RWPE2 (cell line): Measurements from ENCODE around the gene HIVEP3.

Source experiments
- ATAC-seq: fragments of 200-7000 bp; cut with Tn5 transposase; 3 replicates; pipeline ENCODE4 v1.9.1; 2021; ENCODE audit warnings: low read depth
- DNase-seq: peaks from one replicate; pipeline ENCODE4 v3.0.0-alpha.2; 2020; ENCODE audit warnings: low spot score
- H3K27ac ChIP-seq: fragments of 450-650 bp; 2 replicates; pipeline ENCODE4 v1.5.1; 2017; ENCODE audit warnings: mild to moderate bottlenecking; ENCODE audit not compliant: poor library complexity, severe bottlenecking
- H3K27me3 ChIP-seq: fragments of 250-450 bp; sonication (Bioruptor Pico); 2 replicates; pipeline ENCODE4 v1.5.1; 2021; ENCODE audit warnings: mild to moderate bottlenecking, moderate library complexity; ENCODE audit not compliant: insufficient read depth, poor library complexity, severe bottlenecking
- H3K36me3 ChIP-seq: fragments of 250-450 bp; sonication (Bioruptor Pico); 2 replicates; pipeline ENCODE4 v1.5.1; 2020; ENCODE audit warnings: low read depth, mild to moderate bottlenecking, moderate library complexity
- H3K4me1 ChIP-seq: fragments of 250-450 bp; sonication (Bioruptor Pico); 2 replicates; pipeline ENCODE4 v1.5.1; 2021; ENCODE audit warnings: mild to moderate bottlenecking, moderate library complexity; ENCODE audit not compliant: insufficient read depth, poor library complexity, severe bottlenecking
- H3K4me3 ChIP-seq: fragments of 250-450 bp; sonication (Bioruptor Pico); 2 replicates; pipeline ENCODE4 v1.5.1; 2021; ENCODE audit warnings: mild to moderate bottlenecking, moderate library complexity; ENCODE audit not compliant: severe bottlenecking
- H3K9me3 ChIP-seq: fragments of 250-450 bp; sonication (Bioruptor Pico); 2 replicates; pipeline ENCODE4 v1.5.1; 2021; ENCODE audit warnings: mild to moderate bottlenecking, moderate library complexity; ENCODE audit not compliant: severe bottlenecking
- TF ChIP-seq, protein P1 (sequence below): fragments of 450-650 bp; IDR thresholded peaks from one replicate; pipeline ENCODE4 v1.5.1; 2017; ENCODE audit warnings: mild to moderate bottlenecking, moderate library complexity; ENCODE audit not compliant: poor library complexity, severe bottlenecking

The HIVEP3 gene

DNA sequence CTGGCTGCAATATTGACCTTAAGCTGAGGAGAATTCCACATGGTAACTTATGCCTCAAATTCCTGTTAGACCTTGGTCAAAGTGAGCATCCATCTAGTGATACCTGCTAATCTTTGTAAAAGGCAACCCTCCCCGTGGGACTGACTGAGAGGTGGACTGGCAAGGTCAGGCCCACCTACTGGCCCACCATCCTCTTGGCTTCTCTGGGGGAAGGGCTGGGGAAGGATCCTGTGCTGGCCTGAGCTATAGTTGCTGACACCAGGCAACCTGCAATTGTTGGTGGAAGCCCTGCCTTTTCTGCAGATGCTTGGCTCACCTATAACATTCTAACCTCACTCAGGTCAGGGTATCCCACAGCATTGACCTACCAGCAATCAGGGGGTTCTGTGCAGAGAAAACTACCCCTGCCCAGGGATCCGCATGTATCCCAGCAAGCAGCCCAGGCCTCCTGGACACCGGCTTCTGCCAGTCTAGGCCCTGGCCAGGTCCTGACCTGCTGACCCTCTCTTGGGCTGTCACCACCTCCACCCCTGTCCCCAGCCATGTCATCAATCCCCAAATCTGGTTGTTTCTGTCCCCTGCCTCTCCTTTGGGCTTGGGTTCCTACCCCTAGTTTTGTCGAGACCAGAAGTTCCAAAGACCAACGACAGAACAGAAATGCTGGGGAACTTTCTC is 326.1 kb downstream of the HIVEP3 start:
- ATAC-seq (no peak), DNase-seq (no peak)
- H3K4me3 ChIP-seq = no peak overlapping the region
- H3K4me1 ChIP-seq = no peaks in the 10 kb centered on the region
- no peaks in the 10 kb centered on the region for H3K36me3 ChIP-seq
- TF ChIP-seq, protein P1, sequence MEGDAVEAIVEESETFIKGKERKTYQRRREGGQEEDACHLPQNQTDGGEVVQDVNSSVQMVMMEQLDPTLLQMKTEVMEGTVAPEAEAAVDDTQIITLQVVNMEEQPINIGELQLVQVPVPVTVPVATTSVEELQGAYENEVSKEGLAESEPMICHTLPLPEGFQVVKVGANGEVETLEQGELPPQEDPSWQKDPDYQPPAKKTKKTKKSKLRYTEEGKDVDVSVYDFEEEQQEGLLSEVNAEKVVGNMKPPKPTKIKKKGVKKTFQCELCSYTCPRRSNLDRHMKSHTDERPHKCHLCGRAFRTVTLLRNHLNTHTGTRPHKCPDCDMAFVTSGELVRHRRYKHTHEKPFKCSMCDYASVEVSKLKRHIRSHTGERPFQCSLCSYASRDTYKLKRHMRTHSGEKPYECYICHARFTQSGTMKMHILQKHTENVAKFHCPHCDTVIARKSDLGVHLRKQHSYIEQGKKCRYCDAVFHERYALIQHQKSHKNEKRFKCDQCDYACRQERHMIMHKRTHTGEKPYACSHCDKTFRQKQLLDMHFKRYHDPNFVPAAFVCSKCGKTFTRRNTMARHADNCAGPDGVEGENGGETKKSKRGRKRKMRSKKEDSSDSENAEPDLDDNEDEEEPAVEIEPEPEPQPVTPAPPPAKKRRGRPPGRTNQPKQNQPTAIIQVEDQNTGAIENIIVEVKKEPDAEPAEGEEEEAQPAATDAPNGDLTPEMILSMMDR = no peak
- no peaks in the 10 kb centered on the region for H3K9me3 ChIP-seq
- no peak overlapping the region for H3K27ac ChIP-seq
- no peaks in the 10 kb centered on the region for H3K27me3 ChIP-seq

DNA sequence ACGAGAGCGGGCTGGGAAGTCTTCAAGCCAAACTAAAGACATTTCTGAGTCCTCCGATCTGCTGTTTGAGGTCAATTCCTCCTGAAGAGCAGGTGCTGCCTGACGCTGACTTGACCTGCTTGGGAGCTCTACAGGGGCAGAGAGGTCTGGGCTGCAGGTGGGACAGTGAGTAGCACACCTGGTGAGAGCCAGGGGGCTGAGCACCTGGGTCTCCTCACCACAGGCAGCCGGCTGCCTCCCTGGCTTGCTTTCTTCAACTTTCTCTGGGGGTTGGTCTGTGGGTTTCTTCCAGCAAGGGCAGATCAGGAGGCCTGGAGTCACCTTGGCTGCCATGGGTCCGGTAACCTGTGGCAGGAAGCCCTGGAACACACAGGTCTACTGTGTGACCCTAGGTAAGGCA is 326.8 kb downstream of the HIVEP3 start:
- TF ChIP-seq, protein P1 = no peak
- DNase-seq (no peak), ATAC-seq (no peak)
- no peaks in the 10 kb centered on the region for H3K9me3 ChIP-seq
- no peak overlapping the region for H3K4me3 ChIP-seq
- H3K36me3 ChIP-seq = no peaks in the 10 kb centered on the region
- no peaks in the 10 kb centered on the region for H3K27me3 ChIP-seq
- no peak overlapping the region for H3K27ac ChIP-seq
- no peaks in the 10 kb centered on the region for H3K4me1 ChIP-seq

DNA sequence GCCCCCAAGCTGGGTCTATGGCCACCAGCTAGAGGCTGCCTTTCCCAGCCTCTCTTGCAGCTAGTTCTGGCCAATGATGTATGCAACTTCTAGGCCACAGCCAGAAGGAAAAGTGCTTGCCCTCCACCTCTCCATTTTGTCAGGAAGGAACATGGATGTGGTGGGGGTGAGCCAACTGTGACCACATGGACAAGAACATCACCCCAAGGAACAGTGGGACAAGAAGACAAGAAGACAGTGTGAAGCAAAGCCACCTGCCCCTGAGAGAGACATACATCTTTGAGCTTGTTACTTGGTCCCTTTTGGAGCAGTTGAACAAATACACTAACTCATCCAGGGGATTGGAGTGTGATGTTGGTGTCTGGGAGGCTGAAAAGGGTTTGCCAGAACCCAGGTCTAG is 328.4 kb downstream of the HIVEP3 start:
- Histone ChIP-seq H3K27me3 (no peaks in the 10 kb centered on the region), H3K9me3 (no peaks in the 10 kb centered on the region), H3K27ac (no peak overlapping the region), H3K4me1 (no peaks in the 10 kb centered on the region), H3K36me3 (no peaks in the 10 kb centered on the region), H3K4me3 (no peak overlapping the region)
- DNase-seq (no peak), ATAC-seq (no peak)
- TF ChIP-seq, protein P1 = no peak

DNA sequence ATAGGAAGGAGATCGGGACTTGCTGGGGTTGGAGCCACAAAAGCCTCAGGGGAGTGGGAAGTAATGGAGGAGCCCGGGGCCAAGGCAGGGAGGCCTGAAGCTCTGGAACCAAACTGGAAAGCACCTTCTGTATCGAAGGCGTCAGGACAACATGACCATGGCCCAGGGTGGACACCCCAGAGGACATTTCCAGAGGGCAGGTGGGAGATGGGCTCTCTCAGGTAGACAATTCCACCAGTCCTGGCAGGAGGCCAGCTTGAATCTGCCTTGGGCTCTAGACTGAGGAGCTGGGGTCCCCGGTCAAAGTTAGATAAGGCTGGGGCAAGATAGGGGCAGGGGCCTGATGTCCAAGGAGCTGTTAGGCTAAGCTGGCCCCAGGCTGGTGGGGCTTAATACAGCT is 329.3 kb downstream of the HIVEP3 start:
- H3K27me3 ChIP-seq = no peaks in the 10 kb centered on the region
- DNase-seq = no peak
- H3K27ac ChIP-seq = no peak overlapping the region
- H3K9me3 ChIP-seq = no peaks in the 10 kb centered on the region
- ATAC-seq = no peak
- TF ChIP-seq, protein P1 = no peak
- H3K36me3 ChIP-seq = no peaks in the 10 kb centered on the region
- H3K4me3 ChIP-seq = no peak overlapping the region
- no peaks in the 10 kb centered on the region for H3K4me1 ChIP-seq

DNA sequence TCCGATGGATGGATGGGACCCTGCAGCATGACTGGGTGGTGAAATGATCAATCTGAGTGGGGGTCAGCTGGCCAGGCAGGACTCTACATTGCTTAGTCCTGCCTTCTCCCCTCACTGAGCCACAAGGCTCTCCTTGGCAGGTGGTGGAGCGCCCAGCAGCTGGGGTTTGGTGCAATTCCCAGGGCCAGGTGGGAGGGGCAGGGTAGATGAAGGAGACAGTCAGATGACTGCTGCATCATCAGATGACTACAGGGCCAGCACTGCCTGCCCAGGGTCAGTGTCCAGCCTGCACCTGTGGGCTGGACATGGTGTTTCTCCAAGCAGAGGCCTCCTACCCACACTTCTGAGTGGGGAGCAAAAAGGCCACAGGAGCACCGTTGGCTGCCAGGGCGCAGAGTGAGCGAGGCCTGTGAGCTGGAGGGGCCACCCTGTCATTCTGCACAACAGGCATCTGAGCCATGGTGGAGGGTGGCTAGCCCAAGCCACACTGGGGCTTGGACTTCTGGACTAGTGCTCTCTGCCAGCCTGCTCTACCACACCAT is 330.3 kb downstream of the HIVEP3 start:
- H3K4me3 ChIP-seq = no peak overlapping the region

More for the DNA sequence above, 330.3 kb downstream of the HIVEP3 start:
- Histone ChIP-seq H3K27me3 (no peaks in the 10 kb centered on the region), H3K36me3 (no peaks in the 10 kb centered on the region), H3K27ac (no peak overlapping the region), H3K9me3 (no peaks in the 10 kb centered on the region), H3K4me1 (no peaks in the 10 kb centered on the region)
- no peak for ATAC-seq
- TF ChIP-seq, protein P1 = no peak
- no peak for DNase-seq
